B cell (primary cell): ENCODE measurements around the gene PCDH9.
"Not testable (repeated sequence)": the region's sequence is repeated elsewhere in the genome, so short reads cannot be mapped to it uniquely, and the experiment has no call there.

Experiments used
- EZH2 ChIP-seq: IDR thresholded peaks from 2 replicates; pipeline ENCODE4 v1.6.1; 2012; ENCODE audit warnings: borderline replicate concordance, low read depth, mild to moderate bottlenecking, moderate library complexity, low read length; ENCODE audit not compliant: insufficient read depth, poor library complexity, severe bottlenecking
- TF ChIP-seq, protein P1 (sequence below): fragments of 200-600 bp; IDR thresholded peaks from one replicate; pipeline ENCODE4 v1.8.0; 2022; ENCODE audit warnings: antibody characterized with exemption, mild to moderate bottlenecking

DNA sequence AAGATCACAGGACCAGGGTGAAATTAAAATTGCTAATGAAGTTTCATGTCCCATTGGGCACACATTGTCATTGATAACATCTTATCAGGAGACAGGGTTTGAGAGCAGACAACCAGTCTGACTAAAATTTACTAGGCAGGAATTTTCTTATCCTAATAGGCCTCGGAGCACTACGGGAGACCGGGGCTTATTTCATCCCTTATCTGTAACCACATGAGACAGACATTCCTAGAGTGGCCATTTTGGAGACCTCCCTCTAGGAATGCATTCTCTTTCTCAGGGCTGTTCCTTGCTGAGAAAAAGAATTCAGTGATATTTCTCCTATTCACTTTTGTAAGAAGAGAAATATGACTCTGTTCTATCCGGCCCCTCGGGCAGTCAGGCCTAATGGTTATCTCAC lies 943.3 kb downstream of the PCDH9 start:
- TF ChIP-seq, protein P1, sequence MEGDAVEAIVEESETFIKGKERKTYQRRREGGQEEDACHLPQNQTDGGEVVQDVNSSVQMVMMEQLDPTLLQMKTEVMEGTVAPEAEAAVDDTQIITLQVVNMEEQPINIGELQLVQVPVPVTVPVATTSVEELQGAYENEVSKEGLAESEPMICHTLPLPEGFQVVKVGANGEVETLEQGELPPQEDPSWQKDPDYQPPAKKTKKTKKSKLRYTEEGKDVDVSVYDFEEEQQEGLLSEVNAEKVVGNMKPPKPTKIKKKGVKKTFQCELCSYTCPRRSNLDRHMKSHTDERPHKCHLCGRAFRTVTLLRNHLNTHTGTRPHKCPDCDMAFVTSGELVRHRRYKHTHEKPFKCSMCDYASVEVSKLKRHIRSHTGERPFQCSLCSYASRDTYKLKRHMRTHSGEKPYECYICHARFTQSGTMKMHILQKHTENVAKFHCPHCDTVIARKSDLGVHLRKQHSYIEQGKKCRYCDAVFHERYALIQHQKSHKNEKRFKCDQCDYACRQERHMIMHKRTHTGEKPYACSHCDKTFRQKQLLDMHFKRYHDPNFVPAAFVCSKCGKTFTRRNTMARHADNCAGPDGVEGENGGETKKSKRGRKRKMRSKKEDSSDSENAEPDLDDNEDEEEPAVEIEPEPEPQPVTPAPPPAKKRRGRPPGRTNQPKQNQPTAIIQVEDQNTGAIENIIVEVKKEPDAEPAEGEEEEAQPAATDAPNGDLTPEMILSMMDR: not testable (repeated sequence)
- not testable (repeated sequence) for TF ChIP-seq EZH2
